HUDEP-2 (cell line): ENCODE measurements around the gene FAM107B.

Source experiments
- DNase-seq, 76 experiments: peaks; one replicate each; lab custom pipeline; 2025; ENCODE audit not compliant: unreplicated experiment in 76 of 76; lab: John Stamatoyannopoulos, UW

Gene FAM107B

GRCh38 chr10:14563359-14563940, 211.2 kb downstream of the FAM107B start:
- DNase-seq = no peak

DNA sequence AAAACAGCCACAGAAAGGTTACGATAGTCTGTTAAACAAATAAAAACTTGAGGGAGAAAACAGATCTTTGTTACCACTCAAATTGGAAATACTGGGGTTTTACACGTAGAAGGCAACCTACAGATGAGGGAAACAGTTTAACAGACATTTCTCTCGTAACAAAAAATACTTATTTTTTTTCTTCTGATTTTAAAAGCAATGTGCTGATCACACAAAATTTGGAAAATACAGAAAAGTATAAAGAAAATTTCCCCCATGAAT, 211.7 kb downstream of the FAM107B start:
- no peak for DNase-seq

DNA sequence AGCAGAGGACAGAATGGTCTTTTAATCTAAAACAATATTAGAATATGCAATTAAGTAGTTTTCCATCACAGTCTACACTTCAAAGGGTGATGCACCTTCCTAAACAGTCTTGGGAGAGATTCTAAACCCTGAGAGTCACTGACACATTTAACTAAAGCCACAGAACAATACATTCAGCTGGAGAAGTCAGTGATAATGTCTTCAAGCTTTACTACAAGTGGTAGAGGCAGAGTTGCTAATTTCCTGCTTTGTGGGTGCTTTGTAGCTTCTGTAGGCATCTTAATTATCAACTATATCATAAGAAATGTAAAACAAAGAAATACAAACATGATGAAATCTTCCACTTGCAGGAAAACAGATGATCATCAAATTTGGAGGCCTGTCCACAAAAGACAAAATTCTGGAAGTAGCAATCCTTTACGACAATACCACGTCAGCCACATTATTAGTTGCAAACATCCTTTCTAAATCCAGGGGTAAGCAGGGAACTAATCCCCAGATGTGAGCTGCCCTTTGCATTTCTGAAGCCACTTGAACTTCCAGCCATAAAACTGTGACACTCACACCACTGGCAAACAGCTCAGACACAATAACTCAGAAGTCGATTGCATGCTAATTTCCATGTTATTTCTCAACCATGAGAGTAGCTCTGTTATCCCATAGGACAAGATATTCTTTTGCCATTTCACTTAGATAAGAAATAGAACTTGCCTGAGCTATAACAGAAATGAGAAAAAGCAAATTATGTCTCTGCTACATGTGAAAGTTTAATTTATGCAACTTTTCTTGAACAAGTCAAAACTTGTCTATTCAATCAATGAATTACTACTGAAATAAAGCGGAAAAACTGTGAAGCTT, 212.2 kb downstream of the FAM107B start:
- DNase-seq = no peak

DNA sequence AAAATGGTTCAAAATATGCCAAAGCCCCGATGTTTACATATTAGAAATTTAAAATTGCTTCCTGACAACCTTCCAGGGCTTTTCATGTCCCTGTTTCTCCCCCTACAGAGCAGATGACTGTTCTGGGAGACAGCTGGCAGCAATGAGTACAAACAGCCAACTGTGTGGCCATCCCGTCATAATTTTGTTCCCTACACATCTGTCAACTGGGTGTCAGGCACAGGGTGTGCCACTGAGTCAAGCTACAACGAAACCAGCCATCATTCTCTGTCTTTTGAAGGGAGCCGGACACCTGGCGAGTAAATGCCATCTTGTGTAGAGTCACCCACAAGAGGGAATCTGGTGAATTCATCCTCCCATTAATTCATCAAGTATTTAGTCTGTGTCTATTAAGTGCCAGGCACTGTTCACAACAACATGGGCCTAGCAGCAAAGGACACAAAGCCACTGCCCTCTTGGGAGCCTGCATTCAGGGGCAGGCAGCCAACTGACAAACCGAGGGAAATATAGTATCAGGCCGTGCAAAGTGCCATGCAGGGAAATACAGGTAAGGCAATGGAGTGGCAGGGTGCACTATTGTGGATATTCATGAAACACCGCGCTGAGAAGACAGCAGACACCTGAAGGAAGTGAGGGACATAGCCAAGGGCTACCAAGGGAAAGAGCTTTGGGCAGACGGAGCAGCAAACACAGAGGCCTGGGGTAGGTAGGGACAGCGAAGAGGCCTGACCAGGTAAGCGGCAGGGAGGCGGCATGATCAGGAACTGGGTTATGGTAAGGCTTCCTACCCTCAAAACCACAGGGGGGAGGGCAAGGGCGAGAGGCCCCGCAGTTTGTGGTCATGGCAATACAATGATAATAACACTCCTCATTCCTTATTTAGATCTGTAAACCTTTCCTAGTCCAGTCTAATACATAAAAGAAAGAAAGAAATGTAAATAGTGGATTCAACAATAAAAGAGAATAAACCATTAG, 213.6 kb downstream of the FAM107B start:
- no peak for DNase-seq

GRCh38 chr10:14560274-14560673, 214.4 kb downstream of the FAM107B start:
- DNase-seq = no peak

DNA sequence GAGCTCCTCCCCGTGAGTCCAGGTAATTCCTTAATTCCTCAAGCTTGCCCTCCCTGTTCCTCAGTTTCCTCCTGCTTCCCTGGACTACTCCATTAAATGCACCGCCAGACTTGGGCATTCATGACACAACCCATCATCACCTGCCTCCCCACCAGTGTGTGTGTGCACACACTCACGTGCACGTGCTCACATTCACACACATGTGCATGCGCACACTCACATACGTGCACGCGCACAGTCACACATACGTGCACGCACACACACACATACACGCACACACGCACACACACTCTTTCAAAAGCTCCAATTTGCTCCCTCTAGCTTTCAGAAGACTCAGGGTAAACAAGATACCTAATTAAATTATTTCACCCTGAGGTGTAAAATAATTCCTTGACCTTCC, 216.7 kb downstream of the FAM107B start:
- DNase-seq = no peak

DNA sequence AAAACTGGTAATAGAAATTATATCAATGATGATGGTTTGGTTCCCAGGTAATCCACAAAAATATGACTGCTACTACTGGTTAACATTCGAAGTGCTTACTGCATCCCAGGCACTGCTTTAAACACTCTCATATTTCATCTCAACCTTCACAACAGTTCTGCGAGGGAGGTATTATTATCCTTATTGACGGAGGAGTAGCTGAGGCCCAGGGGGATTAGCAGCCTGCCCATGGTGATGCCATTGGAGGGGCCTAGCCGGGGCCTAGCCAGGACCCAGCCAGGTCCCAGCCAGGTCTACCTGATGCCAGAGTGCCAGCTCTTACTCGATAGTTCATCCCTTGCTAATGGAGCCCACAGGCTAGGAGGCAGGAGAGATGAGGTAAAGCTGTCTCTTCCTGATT, 217.1 kb downstream of the FAM107B start:
- no peak for DNase-seq

DNA sequence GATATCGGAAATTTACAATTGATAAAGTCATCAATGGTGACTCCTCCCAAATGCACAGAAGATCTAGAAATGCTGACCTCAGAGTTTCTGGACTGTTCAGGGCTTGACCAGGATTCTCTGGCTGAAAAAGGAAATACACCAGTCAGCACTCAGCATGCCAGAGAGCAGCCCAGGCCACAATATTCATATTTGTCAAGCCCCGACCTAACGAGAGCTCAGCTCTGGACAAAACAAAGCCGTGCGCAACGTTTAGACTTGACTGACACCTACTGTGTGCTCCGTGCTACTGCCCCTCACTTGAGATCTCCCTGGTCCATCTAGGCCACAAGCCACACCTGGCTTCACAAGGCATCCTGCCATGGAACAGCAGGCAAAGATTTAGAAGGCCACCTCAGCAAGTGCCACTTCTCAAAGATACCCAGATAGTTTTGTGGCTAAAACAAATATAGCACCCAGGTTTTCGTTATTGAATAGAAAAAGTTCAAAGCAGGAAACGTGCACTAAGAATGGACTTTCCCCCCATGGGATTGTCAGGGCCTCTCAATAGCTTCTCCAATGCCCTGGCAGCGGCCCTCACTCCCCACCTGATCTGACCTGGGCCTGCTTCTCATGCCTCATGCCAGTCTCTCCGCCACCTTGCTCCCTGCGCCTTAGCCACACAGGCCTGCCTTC, 218.3 kb downstream of the FAM107B start:
- DNase-seq = no peak

DNA sequence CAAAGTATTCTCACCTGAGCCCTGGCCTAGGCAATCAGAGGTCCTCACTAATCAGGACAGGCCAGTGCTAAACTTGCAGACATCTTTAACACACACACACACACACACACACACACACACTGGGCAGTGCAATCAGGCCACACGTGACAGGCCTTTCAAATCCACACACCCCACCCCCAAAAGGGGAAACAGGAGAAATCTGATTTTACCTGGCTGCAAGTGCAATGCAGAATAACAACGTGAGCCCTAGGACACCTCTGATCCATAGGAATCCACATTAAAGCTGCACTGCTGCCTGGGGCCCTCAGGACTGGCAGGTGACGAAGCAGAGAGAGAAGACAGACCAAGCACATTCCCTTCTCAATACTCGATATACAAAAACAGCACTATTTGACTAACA, 218.9 kb downstream of the FAM107B start:
- no peak for DNase-seq

DNA sequence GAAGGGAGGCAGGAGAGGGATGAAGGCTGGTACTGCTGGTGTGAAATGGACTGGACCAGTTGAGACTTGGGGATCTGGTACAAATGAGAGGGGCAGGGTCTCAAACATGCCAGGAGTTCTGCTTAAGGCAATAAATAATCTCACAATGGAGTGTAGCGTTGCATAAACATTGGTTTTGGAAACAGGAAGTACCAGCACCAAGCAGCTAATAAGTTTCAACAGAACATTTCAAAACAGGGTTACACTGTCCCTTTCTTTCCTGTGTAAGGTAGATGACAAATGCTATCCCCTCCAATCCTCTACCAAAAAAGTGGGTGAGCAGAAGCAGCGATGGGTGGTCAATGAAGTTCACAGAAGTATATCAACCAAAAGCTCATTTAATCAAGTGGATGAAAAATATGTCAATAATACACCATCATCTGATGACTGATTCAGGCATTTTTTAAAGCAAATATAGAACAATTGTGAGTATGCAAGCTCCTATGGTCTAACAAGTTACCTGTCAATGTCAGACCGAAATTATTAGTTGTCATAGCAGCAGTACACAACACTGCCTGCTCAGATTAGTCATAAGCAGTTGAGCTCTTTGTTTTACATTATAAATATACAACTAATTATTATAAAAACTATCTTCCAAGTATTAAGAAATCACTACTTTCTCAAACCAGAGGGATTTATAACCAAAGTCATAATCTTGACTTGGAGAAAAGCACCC, 220.0 kb downstream of the FAM107B start:
- DNase-seq = no peak

DNA sequence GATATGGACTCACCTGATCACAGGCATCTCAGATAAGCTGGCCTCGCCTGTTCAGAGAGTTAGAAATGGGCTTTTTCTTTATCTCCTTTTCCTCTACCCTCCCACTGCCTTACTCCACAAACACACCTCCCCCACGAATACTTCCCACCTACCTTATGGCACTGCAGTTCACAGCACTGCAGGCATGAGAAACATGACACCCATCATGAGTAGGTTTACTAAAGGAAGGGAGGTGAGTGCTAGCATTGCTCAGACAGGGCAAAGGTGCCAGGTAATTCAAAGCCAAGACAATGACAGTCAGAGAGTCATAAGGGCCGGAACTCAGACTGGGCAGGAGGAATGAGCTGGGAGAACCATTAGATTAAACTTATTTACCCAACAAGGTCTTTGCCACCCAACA, 220.6 kb downstream of the FAM107B start:
- DNase-seq = no peak

GRCh38 chr10:14553448-14553847, 221.2 kb downstream of the FAM107B start:
- DNase-seq = no peak

- no peak for DNase-seq
Observed at GRCh38 chr10:14552015-14552414, 222.7 kb downstream of the FAM107B start.

- no peak for DNase-seq
Observed at GRCh38 chr10:14550471-14550981, 224.2 kb downstream of the FAM107B start.

DNA sequence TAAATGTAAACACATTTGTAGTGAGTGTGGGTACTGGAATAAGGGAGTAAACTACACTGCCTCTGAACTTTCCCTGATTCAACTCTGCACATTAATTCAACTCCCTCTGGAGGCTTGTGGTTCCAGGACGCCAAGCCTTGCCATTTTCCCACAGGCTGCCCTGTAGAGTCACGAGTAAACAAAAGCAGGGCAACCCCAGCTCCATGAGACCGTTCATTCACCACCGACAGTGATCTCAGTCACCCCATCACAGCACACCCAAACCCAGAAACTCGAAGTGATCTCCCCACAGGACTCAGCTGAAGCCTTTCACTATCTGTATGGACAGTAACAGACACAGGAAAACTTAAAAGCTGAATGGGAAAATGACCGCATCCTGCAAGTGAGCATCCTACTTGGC, 225.2 kb downstream of the FAM107B start:
- no peak for DNase-seq

- no peak for DNase-seq
Observed at GRCh38 chr10:14548970-14549369, 225.7 kb downstream of the FAM107B start.

GRCh38 chr10:14548474-14548873, 226.2 kb downstream of the FAM107B start:
- DNase-seq = no peak

DNA sequence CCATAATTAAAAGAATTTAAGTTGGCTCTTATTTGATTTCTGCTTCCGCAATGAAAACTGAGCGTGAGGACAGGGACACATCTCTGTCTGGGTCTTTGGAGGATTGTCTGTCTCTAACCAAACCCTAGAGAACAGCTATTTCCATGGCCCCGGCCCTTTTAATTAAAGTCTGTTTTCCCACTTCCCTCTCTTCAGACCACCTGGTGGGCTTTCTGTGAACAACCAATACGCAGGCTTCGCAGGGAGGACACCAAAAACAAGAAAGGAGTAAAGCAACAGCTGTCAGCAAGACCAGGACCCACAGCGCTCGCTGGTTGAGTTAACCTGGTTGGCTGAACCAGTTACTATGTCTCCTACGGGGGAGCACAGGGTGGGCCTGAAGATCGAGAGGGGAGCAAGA, 226.9 kb downstream of the FAM107B start:
- no peak for DNase-seq

- no peak for DNase-seq
Observed at GRCh38 chr10:14545827-14546226, 228.9 kb downstream of the FAM107B start.

- DNase-seq = no peak
Observed at GRCh38 chr10:14543904-14544210, 230.8 kb downstream of the FAM107B start.
